NCI-H1417 treated with DMSO at 0.1 percent for 48 hours (cell line): ENCODE data around the gene BBS10.
"Not testable (repeated sequence)": the region's sequence is repeated elsewhere in the genome, so short reads cannot be mapped to it uniquely, and the experiment has no call there.

Source experiments
- DNase-seq: peaks from one replicate; lab custom pipeline; 2025; lab: John Stamatoyannopoulos, UW

The BBS10 gene

DNA sequence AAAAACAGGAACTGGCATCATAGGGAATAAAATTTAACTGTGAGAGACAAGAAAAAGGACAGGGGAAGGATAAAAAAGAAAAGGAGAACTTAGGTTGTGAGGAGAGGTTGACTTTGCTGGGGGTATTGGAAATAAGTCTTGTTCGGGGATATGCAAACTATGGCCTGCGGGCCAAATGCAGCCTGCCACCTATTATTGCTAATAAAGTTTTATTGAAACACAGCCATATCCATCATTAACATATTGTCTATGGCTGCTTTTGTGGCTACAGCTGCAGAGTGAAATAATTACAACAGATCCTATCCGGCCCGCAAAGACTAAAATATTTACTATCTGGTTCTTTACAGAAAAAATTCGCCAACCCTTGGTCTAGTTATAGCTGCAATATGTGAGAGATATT lies 18.6 kb downstream of the BBS10 start:
- DNase-seq: no peak

DNA sequence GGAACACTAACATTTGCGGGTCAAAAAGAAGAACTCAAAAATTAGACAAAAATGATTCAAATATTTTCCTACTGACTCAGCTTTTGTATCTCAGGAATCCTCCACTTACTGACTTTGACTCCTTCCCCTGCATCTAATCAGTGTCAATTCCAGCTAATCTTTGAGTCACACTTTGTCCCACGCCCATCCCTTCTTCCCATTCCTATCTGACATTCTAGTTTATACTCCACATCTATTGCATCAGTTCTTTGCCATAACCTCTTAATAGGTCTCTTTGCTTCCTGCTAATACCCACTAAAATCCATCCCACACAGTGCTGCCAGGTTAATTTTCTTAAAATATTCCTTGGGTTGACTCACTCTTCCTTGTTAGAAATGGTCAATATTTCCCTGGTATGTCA lies 19.1 kb downstream of the BBS10 start:
- DNase-seq: no peak

DNA sequence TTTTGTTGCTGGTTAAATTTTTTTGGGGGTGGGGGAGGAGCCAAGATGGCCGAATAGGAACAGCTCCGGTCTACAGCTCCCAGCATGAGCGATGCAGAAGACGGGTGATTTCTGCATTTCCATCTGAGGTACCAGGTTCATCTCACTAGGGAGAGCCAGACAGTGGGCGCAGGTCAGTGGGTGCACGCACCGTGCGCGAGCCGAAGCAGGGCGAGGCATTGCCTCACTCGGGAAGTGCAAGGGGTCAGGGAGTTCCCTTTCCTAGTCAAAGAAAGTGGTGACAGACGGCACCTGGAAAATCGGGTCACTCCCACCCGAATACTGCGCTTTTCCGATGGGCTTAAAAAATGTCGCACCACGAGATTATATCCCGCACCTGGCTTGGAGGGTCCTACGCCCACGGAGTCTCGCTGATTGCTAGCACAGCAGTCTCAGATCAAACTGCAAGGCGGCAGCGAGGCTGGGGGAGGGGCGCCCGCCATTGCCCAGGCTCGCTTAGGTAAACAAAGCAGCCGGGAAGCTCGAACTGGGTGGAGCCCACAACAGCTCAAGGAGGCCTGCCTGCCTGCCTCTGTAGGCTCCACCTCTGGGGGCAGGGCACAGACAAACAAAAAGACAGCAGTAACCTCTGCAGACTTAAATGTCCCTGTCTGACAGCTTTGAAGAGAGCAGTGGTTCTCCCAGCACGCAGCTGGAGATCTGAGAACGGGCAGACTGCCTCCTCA lies 28.5 kb downstream of the BBS10 start:
- not testable (repeated sequence) for DNase-seq

DNA sequence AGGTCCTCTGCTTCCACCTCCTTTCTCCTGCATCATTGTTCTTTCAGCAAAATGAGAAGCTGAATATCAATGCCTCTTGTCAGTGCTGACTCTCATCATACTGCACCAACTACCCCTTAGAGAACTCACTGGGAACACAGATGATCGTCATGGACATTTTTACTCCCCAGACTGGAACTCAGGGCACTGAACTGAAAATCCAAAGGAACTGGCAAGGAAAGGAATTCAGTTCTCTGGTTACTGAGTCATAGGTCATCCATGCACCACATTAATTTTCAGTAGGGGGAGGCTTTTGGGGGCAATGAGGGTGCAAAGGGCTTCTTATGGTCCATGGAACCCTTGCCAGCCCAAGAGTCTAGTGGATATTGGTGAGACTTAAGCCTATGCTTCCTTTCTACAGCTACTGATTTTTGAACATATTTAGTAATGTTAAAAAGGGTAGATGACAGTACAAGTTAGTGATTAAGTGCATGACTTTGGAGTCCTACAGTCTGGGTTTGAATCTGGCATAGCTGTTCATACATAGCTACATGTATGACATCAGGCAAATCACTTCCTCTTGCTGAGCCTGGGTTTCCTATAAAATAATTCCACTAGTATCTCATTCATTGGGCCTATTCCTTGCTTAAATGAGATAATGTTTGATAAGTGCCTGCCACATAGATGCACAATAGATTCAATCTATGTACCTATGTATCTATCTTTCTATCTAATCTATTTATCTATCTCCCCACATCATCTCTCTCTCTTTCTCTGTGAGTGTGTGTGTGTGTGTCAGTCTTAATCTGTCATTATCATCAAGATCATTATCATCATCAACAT lies 29.2 kb downstream of the BBS10 start:
- DNase-seq: no peak

DNA sequence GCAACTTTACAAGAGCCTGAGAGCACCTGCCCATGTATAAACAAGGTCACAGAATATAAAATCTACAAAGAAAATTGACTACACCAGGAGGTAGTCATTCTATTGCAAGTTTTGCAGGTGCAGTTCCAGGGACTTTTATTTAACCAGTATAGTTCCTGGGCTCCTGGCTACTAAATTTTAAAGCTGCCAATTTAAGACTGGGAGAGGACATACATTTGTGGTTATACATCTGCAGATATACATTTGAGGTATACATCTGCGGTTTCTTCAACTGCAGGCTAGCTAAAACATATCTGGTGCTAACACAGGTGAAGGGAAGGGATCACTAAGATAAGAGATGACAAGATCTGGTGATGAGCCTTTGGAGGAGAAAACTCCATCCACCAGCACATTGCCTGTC lies 30.2 kb downstream of the BBS10 start:
- DNase-seq: no peak

DNA sequence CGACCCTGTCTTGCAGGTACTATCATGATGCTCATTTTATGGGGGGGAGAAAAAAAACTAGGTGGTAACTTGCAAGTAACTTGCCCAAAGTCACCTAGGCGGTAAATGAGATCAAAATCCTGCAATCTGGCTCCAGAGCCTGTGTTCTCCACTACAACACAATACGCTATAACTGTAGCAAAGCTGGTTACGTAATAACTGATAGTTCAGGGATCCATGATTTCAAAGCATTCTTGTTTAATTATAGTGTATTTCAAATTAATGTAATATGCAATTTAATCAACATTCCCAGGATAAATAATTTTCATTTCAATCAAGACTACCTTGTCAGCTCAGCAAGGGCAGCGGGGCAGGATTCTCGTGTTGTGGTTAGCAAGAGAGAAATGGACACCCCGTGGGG lies 31.7 kb downstream of the BBS10 start:
- no peak for DNase-seq

DNA sequence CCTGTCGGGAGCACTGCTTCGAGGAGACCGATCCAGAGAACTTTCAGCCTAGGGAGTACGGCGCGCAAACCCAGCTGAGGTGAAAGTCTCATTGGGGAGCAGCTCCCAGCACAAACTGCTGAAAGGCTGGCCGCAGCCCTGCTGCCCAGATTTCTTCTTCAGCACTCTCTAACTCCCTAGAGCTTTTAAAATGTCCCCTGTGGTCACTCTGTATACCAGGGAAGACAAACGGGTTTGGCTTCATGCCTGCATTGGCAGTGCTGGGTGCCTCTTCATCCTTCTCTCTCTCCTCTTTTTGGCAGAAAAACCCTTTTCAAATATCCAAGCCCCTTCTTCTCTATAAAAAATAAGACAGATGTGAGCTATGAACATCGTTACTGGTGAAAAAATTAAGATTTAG lies 34.9 kb downstream of the BBS10 start:
- DNase-seq: no peak

DNA sequence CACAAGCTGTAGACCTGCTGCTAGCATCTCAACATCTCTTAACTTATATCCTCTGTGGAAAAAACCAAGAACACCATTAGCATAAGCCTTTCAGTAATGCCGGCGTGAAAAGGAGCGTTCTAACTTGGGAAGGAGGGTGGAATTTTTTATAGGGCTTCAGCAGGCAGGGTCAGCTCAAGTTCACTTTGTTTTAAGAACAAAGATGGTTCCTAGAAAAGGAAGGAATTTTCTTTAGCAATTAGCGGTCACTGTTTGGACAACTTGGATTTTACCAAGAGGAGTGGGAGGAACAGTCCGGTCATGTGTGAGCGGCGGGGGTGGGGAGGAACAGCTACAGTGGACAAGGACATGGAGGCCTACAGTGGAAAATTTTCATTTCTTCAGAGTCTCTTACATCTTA lies 35.9 kb downstream of the BBS10 start:
- DNase-seq: no peak

DNA sequence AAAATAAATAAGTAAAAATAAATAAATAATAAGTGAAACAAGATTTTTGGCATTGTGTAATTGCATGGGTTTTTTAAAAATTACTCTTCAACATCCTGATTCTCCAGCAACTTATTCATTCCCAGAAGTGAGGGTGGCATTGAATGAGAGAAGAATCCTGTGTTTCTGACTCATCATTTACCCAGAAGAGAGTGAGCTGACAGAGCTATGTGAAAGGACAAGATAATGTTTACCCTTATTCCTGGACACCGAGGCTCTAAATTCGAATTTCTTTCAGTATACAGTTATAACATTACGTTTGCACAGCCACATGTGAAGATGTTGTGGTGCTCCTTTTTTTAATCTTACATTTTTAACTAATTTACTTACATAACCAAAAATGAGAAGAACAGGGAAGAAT lies 36.4 kb downstream of the BBS10 start:
- DNase-seq: no peak

DNA sequence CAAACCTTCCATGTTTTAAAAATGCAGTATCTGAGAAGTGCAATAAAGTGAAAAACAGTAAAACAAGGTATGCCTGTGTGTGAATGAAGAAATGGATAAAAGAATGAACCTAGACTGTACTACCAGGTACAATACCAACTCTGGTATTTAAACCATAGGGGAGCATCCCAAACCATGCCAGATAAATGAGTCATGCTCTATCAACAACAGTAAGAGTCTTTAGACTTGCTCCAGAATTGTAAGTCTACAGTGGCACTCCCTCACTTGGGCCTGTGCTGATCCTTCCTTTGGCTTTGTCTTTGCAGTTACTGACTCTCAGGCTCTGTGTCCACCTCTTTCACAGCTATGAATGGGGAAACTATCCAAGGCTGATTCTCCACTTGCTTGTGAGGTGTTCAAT lies 38.1 kb downstream of the BBS10 start:
- no peak for DNase-seq

DNA sequence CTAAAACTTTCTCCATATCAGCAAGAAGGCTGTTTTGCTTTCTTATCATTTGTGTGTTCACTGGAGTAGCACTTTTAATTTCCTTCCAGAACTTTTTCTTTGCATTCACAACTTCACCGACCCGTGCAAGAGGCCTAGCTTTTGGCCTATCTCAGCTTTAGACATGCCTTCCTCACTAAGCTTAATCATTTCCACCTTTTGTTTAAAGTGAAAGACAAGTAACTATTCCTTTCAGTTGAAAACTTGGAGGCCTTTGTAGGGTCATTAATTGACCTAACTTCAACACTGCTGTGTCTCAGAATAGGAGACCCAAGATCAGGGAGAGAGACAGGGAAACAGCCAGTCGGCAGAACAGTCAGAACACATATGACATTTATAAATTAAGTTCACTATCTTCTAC lies 39.3 kb downstream of the BBS10 start:
- DNase-seq: no peak

DNA sequence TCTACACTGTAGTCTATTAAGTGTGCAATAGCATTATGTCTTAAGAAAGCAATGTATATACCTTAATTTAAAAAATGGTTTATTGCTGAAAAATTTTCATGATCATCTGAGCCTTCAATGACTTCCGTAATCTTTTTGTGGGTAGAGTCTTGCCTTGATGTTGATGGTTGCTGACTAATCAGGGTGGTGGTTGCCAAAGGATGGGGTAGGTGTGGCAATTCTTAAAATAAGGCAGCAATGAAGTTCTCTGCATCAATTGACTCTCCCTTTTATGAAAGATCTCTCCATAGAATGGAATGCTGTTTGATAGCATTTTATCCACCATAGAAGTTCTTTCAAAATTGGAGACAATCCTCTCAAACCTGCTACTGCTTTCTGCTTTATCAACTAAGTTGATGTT lies 41.1 kb downstream of the BBS10 start:
- DNase-seq: no peak

DNA sequence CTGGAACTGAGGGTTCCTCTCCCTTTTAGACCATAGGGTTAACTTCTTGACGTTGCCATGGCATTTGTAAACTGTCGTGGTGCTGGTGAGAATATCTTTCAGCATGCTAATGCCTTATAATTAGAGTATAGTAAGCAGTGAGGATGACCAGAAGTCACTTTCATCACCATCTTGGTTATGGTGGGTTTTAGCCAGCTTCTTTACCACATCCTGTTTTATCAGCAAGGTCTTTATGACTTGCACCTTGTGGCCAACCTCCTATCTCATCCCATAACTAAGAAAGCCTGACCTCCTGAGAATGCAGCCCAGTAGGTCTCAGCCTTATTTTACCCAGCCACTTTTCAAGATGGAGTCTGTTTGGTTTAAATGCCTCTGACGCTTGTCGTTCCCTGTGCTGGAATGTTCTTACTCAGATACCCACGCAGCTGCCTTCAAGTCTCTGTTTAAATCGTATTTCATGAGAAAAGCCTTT lies 44.2 kb downstream of the BBS10 start:
- no peak for DNase-seq

DNA sequence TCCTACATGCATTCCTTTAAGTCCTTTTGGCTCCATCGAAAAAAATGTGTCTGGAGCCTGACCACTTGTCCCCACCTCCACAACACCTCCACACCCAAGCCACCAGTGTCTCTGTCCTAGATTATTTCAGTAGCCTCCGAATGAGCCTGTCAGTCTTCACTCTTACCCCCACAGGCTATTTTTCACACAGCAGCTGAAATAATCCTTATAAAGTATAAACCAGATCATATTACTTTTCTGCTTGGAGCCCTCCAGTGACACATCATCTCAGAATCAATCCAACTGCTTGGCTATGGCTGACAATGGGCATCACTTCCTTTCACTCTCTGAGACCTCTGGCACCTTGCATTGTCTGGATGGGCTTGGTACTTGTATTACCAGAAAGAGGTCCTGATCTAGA lies 44.9 kb downstream of the BBS10 start:
- no peak for DNase-seq

DNA sequence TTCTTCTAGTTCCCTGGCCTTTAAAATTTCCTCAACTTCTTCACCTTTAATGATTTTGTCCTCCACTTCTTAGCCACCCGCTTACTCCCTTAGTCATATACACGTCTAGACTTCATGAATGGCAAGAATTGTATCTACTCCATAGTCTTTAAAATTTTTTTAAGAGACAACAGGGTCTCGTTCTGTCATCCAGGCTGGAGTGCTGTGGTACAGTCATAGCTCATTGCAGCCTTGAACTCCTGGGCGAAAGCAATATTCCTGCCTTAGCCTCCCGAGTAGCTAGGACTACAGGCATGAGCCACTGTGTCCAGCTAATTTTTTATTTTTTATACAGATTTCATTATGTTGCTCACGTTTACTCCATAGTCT lies 47.9 kb downstream of the BBS10 start:
- DNase-seq: no peak

DNA sequence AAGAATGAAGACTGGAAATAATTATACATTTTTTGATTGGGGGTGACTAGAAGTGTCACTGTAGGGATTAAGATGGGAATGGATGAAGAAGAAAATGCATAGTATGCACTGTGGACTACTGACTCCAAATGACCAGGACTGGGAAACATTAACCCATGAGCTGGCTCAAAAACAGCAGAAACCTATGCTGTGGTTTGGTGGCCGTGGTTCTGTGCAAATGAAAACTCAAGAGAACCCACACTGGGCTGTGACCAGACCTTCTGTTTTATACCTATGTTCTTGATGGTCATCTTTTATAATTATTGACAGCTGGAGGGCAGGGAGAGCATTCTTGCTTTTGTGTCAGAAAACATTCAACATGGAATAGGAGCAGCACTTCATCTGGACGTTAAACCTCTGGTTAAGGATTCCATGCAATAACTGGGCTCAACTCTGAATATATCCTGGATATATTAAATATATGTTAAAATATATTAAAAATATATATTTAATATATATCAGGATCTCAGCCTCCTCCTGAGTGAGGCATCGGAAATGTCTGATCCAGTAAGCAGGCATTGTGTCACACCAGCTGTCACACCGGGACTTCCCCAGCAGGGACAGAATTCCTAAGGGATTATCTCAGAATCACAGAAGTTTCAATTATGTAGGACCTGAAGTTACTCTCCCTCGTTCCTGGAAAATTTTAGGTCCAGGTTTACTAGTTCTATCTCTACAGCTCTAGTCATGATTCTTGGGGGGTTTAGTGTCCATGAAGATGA lies 48.5 kb downstream of the BBS10 start:
- no peak for DNase-seq
